VCaP (cell line): Measurements from ENCODE around the gene NYAP1.

Experiments
- H3K27ac ChIP-seq: fragments of 450-650 bp; 2 replicates; pipeline ENCODE4 v1.5.1; 2017
- TF ChIP-seq, protein P1 (sequence below): fragments of 450-650 bp; conservative IDR thresholded peaks from 2 replicates; pipeline ENCODE4 v1.5.1; 2017; ENCODE audit warnings: mild to moderate bottlenecking, moderate library complexity

The NYAP1 gene

DNA sequence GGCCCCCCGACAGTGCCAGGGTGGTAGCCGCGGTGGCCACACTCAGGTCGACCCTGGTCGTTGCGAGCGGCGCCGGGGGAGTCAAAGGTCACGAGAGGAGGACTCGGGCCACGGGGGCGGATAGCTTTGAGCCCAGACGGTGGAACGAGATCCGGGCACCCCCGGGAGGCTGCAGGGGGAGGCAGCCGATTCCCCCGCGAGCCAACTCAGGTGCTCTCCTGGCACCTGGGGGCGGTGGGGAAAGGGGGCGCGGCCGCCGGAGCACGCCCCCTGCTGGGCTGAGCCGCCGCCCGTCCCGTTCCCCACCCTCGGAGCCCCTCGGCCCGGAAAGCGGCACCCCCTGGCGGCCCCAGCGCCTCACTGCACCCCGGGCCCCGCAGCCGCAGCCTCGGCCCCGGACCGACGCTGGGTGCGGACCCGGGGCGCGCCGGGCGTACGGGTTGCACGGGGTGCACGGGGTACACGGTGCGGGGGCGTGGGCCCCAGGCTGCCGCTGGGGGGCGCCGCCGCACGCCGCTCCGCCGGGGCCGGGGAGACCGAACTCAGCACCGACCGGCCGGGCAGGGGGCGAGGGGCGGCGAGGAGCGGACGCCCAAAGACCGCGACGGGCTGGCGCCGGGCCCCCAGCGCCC lies 521 bp upstream of the NYAP1 start:
- TF ChIP-seq, protein P1, sequence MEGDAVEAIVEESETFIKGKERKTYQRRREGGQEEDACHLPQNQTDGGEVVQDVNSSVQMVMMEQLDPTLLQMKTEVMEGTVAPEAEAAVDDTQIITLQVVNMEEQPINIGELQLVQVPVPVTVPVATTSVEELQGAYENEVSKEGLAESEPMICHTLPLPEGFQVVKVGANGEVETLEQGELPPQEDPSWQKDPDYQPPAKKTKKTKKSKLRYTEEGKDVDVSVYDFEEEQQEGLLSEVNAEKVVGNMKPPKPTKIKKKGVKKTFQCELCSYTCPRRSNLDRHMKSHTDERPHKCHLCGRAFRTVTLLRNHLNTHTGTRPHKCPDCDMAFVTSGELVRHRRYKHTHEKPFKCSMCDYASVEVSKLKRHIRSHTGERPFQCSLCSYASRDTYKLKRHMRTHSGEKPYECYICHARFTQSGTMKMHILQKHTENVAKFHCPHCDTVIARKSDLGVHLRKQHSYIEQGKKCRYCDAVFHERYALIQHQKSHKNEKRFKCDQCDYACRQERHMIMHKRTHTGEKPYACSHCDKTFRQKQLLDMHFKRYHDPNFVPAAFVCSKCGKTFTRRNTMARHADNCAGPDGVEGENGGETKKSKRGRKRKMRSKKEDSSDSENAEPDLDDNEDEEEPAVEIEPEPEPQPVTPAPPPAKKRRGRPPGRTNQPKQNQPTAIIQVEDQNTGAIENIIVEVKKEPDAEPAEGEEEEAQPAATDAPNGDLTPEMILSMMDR, result peak; percentile 99
- peak overlapping the region; percentile 97 for H3K27ac ChIP-seq

DNA sequence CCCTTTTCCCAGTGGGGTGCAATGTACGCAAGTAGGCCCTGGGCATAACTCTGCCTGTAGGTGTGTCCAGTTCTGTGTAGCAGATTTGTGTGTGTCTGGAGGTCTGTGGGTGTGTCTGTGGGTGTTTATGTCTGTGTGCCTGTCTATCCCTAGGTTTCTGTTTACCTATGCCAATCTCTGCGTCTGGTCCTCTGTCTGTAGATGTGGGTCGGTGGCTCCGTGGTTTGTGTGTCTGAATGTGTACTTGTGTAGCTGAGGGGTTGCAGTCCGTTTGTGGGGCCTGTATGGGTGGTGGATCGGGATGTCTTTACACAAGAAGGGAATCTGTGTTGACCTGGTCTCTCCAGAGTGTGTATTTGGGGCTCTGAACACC lies 932 bp downstream of the NYAP1 start:
- peak overlapping the region; percentile 97; the same call in 1 of the 2 replicates for H3K27ac ChIP-seq

DNA sequence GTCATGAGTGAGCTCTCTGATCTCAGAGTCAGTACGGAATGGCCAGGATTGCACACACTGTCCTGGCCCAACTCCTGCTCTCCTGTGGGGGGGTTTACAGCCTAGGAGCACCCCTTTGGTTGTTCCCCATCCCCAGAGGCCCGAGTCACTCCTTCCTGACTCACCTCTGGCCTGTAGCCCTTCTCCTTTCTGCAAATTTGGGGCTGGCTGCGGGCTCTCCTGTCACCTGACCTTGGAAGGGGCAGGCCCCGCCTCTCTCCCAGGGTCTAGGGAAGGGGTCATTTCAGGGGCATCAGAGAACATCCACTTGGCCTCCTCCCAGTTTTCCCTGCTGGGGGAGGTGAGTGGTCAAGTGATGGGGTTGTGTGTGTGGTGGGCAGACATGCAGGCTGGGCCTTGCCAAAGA lies 1.7 kb downstream of the NYAP1 start:
- no peak overlapping the region for H3K27ac ChIP-seq
- TF ChIP-seq, protein P1, result no peak

More for the DNA sequence above, 932 bp downstream of the NYAP1 start:
- TF ChIP-seq, protein P1, result no peak

DNA sequence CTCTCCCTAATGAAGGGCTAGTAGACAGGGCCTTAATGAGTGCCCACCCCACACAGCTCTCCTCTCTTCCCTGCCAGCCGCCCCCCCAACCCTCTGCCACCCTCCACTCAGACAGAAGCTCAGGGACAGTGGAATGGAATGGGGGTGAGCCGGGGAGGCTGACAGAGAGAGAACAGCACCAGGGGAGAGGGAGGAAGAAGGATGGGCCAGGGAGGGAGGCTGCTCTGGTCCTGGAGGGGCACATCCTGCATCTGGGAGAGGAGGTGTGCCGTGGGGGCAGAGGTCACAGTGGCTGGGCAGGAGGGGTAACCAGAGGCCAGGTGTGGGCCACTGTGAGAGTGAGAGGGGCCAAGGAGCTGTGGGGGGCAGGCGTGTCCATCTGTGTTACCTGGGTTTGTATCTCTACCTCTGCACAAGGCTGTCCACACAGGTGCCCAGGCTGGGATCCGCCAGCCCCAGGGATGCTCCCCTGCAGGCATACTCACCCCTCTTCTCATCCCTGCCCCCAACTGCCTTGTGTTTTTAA lies 2.4 kb downstream of the NYAP1 start:
- TF ChIP-seq, protein P1, result no peak
- no peak overlapping the region for H3K27ac ChIP-seq

DNA sequence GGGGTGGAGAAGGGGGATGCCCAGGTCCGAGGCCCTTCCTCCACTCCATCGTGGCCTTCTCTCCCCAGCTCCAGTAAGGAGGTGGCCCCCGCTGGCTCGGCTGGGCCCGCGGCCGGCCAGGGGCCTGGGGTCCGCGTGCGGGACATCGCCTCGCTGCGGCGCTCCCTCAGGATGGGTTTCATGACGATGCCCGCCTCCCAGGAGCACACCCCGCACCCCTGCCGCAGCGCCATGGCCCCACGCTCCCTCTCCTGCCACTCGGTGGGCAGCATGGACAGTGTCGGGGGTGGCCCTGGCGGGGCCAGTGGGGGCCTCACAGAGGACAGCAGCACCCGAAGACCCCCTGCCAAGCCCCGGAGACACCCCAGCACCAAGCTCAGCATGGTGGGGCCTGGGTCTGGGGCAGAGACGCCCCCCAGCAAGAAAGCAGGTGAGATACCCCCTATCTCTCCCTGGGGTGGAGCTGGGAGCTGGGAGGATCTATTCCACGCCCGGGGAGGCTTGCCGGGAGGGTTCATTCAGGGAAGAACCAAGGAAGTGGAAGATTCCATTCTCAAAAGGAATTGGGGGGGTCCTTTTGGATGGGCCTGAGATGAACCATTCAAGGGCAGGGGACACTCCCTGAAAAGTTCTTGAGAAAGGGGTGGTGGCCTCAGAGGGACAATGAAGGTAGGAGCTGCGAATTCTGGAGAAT lies 3.2 kb downstream of the NYAP1 start:
- H3K27ac ChIP-seq, result no peak overlapping the region
- TF ChIP-seq, protein P1, result no peak

DNA sequence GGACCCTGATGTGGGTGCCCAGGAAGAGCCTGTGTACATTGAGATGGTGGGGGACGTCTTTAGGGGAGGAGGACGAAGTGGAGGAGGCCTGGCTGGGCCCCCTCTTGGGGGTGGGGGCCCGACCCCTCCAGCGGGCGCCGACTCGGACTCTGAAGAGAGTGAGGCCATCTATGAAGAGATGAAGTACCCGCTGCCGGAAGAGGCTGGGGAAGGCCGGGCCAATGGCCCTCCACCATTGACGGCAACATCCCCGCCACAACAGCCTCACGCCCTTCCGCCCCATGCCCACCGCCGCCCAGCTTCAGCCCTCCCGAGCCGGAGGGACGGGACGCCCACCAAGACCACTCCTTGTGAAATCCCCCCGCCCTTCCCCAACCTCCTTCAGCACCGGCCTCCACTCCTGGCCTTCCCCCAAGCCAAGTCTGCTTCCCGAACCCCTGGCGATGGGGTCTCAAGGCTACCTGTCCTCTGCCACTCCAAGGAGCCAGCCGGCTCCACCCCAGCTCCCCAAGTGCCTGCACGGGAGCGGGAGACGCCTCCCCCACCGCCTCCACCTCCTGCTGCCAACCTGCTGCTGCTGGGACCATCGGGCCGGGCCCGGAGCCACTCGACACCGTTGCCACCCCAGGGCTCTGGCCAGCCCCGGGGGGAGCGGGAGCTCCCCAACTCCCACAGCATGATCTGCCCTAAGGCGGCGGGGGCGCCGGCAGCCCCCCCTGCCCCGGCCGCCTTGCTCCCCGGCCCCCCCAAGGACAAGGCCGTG lies 4.8 kb downstream of the NYAP1 start:
- peak overlapping the region; percentile 8; the same call in 1 of the 2 replicates for H3K27ac ChIP-seq
- TF ChIP-seq, protein P1, result no peak

DNA sequence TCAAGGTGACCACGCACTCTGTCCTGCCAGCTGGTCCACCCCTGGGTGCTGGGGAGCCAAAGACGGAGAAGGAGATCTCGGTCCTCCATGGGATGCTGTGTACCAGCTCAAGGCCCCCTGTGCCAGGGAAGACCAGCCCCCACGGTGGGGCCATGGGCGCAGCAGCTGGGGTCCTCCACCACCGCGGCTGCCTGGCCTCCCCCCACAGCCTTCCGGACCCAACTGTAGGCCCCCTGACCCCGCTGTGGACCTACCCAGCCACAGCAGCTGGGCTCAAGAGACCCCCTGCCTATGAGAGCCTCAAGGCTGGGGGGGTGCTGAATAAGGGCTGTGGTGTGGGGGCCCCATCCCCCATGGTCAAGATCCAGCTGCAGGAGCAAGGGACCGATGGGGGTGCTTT lies 5.4 kb downstream of the NYAP1 start:
- TF ChIP-seq, protein P1, result no peak
- peak overlapping the region; percentile 8; the same call in 1 of the 2 replicates for H3K27ac ChIP-seq
